ENCODE results near the gene RAD51B. TPM values are rescaled to one million over a fixed set of nuclear protein-coding genes. Genes with fewer than 3 reads are reported as not detected.

RAD51B gene
- total RNA-seq, 1 experiment from 2014 or later, result 14.2 TPM

GRCh38 chr14:68686205-68686465 lies 866.6 kb downstream of the RAD51B start:
- H3K27ac Mint-ChIP-seq, result no peak overlapping the region
- no peak overlapping the region for H3K4me3 Mint-ChIP-seq

GRCh38 chr14:68686724-68687123 lies 867.1 kb downstream of the RAD51B start:
- no peak for DNase-seq (ENCODE audit: low spot score)
- Mint-ChIP-seq H3K9me3 (no peaks in the 10 kb centered on the region), H3K4me1 (peaks cover 54% of the 10 kb centered on the region), H3K4me3 (no peak overlapping the region), H3K27ac (no peak overlapping the region), H3K27me3 (ENCODE audit: low read depth) (no peaks in the 10 kb centered on the region; the same call in none of the 2 replicates), H3K36me3 (no peaks in the 10 kb centered on the region)
- POLR2A ChIA-PET, result no interaction called here
- no peak for ATAC-seq
- CTCF ChIA-PET, result no interaction called here
- no peak for TF ChIP-seq USF1 (CRISPR knock-in tag; IDR thresholded peaks at IDR 0.05)
- TF ChIP-seq, protein P1, sequence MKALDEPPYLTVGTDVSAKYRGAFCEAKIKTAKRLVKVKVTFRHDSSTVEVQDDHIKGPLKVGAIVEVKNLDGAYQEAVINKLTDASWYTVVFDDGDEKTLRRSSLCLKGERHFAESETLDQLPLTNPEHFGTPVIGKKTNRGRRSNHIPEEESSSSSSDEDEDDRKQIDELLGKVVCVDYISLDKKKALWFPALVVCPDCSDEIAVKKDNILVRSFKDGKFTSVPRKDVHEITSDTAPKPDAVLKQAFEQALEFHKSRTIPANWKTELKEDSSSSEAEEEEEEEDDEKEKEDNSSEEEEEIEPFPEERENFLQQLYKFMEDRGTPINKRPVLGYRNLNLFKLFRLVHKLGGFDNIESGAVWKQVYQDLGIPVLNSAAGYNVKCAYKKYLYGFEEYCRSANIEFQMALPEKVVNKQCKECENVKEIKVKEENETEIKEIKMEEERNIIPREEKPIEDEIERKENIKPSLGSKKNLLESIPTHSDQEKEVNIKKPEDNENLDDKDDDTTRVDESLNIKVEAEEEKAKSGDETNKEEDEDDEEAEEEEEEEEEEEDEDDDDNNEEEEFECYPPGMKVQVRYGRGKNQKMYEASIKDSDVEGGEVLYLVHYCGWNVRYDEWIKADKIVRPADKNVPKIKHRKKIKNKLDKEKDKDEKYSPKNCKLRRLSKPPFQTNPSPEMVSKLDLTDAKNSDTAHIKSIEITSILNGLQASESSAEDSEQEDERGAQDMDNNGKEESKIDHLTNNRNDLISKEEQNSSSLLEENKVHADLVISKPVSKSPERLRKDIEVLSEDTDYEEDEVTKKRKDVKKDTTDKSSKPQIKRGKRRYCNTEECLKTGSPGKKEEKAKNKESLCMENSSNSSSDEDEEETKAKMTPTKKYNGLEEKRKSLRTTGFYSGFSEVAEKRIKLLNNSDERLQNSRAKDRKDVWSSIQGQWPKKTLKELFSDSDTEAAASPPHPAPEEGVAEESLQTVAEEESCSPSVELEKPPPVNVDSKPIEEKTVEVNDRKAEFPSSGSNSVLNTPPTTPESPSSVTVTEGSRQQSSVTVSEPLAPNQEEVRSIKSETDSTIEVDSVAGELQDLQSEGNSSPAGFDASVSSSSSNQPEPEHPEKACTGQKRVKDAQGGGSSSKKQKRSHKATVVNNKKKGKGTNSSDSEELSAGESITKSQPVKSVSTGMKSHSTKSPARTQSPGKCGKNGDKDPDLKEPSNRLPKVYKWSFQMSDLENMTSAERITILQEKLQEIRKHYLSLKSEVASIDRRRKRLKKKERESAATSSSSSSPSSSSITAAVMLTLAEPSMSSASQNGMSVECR (CRISPR knock-in tag; IDR thresholded peaks at IDR 0.05; ENCODE audit: borderline replicate concordance), result no peak
- TF ChIP-seq ZNF416 (CRISPR knock-in tag; IDR thresholded peaks at IDR 0.05), result no peak
- TF ChIP-seq ZNF263 (CRISPR knock-in tag; IDR thresholded peaks at IDR 0.05; ENCODE audit: low read depth), result no peak
- TF ChIP-seq FOXP1 (CRISPR knock-in tag; IDR thresholded peaks at IDR 0.05; ENCODE audit: borderline replicate concordance), result no peak
- TF ChIP-seq NFYB (CRISPR knock-in tag; conservative IDR thresholded peaks at IDR 0.05; ENCODE audit: low read depth), result no peak
- TF ChIP-seq ZNF671 (CRISPR knock-in tag; IDR thresholded peaks at IDR 0.05), result no peak
- TF ChIP-seq GABPB1 (CRISPR knock-in tag; IDR thresholded peaks at IDR 0.05), result no peak
- TF ChIP-seq ZNF138 (CRISPR knock-in tag; conservative IDR thresholded peaks at IDR 0.05), result no peak
- no peak for TF ChIP-seq HMGXB4 (CRISPR knock-in tag; IDR thresholded peaks at IDR 0.05)
- no peak for TF ChIP-seq RORB (CRISPR knock-in tag; IDR thresholded peaks at IDR 0.05)
- TF ChIP-seq, protein P2, sequence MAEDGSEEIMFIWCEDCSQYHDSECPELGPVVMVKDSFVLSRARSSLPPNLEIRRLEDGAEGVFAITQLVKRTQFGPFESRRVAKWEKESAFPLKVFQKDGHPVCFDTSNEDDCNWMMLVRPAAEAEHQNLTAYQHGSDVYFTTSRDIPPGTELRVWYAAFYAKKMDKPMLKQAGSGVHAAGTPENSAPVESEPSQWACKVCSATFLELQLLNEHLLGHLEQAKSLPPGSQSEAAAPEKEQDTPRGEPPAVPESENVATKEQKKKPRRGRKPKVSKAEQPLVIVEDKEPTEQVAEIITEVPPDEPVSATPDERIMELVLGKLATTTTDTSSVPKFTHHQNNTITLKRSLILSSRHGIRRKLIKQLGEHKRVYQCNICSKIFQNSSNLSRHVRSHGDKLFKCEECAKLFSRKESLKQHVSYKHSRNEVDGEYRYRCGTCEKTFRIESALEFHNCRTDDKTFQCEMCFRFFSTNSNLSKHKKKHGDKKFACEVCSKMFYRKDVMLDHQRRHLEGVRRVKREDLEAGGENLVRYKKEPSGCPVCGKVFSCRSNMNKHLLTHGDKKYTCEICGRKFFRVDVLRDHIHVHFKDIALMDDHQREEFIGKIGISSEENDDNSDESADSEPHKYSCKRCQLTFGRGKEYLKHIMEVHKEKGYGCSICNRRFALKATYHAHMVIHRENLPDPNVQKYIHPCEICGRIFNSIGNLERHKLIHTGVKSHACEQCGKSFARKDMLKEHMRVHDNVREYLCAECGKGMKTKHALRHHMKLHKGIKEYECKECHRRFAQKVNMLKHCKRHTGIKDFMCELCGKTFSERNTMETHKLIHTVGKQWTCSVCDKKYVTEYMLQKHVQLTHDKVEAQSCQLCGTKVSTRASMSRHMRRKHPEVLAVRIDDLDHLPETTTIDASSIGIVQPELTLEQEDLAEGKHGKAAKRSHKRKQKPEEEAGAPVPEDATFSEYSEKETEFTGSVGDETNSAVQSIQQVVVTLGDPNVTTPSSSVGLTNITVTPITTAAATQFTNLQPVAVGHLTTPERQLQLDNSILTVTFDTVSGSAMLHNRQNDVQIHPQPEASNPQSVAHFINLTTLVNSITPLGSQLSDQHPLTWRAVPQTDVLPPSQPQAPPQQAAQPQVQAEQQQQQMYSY (CRISPR knock-in tag; IDR thresholded peaks at IDR 0.05), result no peak
- TF ChIP-seq MXD4 (CRISPR knock-in tag; IDR thresholded peaks at IDR 0.05; ENCODE audit: borderline replicate concordance), result no peak
- TF ChIP-seq, protein P3, sequence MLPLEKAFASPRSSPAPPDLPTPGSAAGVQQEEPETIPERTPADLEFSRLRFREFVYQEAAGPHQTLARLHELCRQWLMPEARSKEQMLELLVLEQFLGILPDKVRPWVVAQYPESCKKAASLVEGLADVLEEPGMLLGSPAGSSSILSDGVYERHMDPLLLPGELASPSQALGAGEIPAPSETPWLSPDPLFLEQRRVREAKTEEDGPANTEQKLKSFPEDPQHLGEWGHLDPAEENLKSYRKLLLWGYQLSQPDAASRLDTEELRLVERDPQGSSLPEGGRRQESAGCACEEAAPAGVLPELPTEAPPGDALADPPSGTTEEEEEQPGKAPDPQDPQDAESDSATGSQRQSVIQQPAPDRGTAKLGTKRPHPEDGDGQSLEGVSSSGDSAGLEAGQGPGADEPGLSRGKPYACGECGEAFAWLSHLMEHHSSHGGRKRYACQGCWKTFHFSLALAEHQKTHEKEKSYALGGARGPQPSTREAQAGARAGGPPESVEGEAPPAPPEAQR (CRISPR knock-in tag; IDR thresholded peaks at IDR 0.05), result no peak
- TF ChIP-seq, protein P4, sequence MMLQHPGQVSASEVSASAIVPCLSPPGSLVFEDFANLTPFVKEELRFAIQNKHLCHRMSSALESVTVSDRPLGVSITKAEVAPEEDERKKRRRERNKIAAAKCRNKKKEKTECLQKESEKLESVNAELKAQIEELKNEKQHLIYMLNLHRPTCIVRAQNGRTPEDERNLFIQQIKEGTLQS (CRISPR knock-in tag; conservative IDR thresholded peaks at IDR 0.05), result no peak
- TF ChIP-seq JAZF1 (CRISPR knock-in tag; IDR thresholded peaks at IDR 0.05), result no peak

More at GRCh38 chr14:68686205-68686465, 866.6 kb downstream of the RAD51B start:
- no peaks in the 10 kb centered on the region for H3K9me3 Mint-ChIP-seq
- peaks cover 54% of the 10 kb centered on the region for H3K4me1 Mint-ChIP-seq
- no peaks in the 10 kb centered on the region for H3K36me3 Mint-ChIP-seq
- ATAC-seq (no peak), DNase-seq (ENCODE audit: low spot score) (no peak)
- TF ChIP-seq, protein P4 (CRISPR knock-in tag; conservative IDR thresholded peaks at IDR 0.05), result no peak
- TF ChIP-seq, protein P5, sequence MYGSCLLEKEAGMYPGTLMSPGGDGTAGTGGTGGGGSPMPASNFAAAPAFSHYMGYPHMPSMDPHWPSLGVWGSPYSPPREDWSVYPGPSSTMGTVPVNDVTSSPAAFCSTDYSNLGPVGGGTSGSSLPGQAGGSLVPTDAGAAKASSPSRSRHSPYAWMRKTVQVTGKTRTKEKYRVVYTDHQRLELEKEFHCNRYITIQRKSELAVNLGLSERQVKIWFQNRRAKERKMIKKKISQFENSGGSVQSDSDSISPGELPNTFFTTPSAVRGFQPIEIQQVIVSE (CRISPR knock-in tag; IDR thresholded peaks at IDR 0.05; ENCODE audit: borderline replicate concordance), result no peak
- no peak for TF ChIP-seq NR2C2 (CRISPR knock-in tag; IDR thresholded peaks at IDR 0.05)
- no peak for TF ChIP-seq CREM (CRISPR knock-in tag; IDR thresholded peaks at IDR 0.05)
- no peak for TF ChIP-seq ZNF317 (CRISPR knock-in tag; IDR thresholded peaks at IDR 0.05; ENCODE audit: borderline replicate concordance, low read depth)
- TF ChIP-seq PRRX2 (CRISPR knock-in tag; IDR thresholded peaks at IDR 0.05), result no peak
- no peak for TF ChIP-seq TP53 (CRISPR knock-in tag; IDR thresholded peaks at IDR 0.05)
- POLR2A ChIA-PET, result no interaction called here
- CTCF ChIA-PET, result interaction anchor here (0.7 kb wide), 1 partner anchor 31 kb away, joined by 3 read pairs; no protein-coding TSS in a partner anchor
- no peaks in the 10 kb centered on the region; the same call in none of the 2 replicates for H3K27me3 Mint-ChIP-seq (ENCODE audit: low read depth)
